Thymus (tissue), 11 donors: Measurements from ENCODE around the gene GPR21. TPM values are rescaled to one million over a fixed set of nuclear protein-coding genes. Genes with fewer than 3 reads are reported as not detected.

Experiments used
- DNase-seq, 9 donors: peaks; one replicate each; pipeline ENCODE4 v3.0.0-alpha.2; 2013; ENCODE audit warnings: low spot score in 9 of 9, low read depth in 6 of 9, missing footprints in 1 of 9
- H3K27ac ChIP-seq, 2 donors: one replicate each; pipeline ENCODE4 v1.5.1; 2013; ENCODE audit warnings: control low read depth in 1 of 2, low read depth in 1 of 2, low read length in 1 of 2, mild to moderate bottlenecking in 1 of 2, moderate library complexity in 1 of 2
- H3K27me3 ChIP-seq, 2 donors: one replicate each; pipeline ENCODE4 v1.5.1; 2013; ENCODE audit warnings: low read length in 1 of 2; ENCODE audit not compliant: control insufficient read depth in 2 of 2, insufficient read depth in 1 of 2
- H3K36me3 ChIP-seq, 2 donors: one replicate each; pipeline ENCODE4 v1.5.1; 2013; ENCODE audit warnings: low read length in 1 of 2, mild to moderate bottlenecking in 1 of 2, moderate library complexity in 1 of 2; ENCODE audit not compliant: control insufficient read depth in 2 of 2, insufficient read depth in 2 of 2
- H3K4me1 ChIP-seq, 2 donors: one replicate each; pipeline ENCODE4 v1.5.1; 2013; ENCODE audit warnings: low read length in 2 of 2; ENCODE audit not compliant: control insufficient read depth in 2 of 2, insufficient read depth in 2 of 2
- H3K4me3 ChIP-seq, 2 donors: one replicate each; pipeline ENCODE4 v1.5.1; 2013; ENCODE audit warnings: low read length in 2 of 2, control low read depth in 1 of 2, mild to moderate bottlenecking in 1 of 2
- H3K9me3 ChIP-seq, 2 donors: one replicate each; pipeline ENCODE4 v1.5.1; 2013; ENCODE audit warnings: low read length in 1 of 2, mild to moderate bottlenecking in 1 of 2; ENCODE audit not compliant: control insufficient read depth in 2 of 2, insufficient read depth in 1 of 2
- WGBS: extraction: QIAGEN DNeasy Blood & Tissue Kit; methylation state at CpG from one replicate; pipeline ENCODE4 v1.1.7; 2013; 5-methylcytosine and 5-hydroxymethylcytosine counted together
- polyA plus RNA-seq: library from polyadenylated mRNA; stranded (reverse); fragments of 200-250 nt; gene quantifications from one replicate; pipeline ENCODE4 v1.2.3, GENCODE V29; 2013
- total RNA-seq: library from RNA; stranded (reverse); fragments of 120-200 nt; gene quantifications from one replicate; pipeline ENCODE4 v1.2.4, GENCODE V29; 2013
- donor health status: healthy.

Gene GPR21
- total and polyA plus RNA-seq, 2 donors, result 0.07 TPM; not detected in 1

GRCh38 chr9:123053046-123053445 is 19.6 kb downstream of the GPR21 start:
- Histone ChIP-seq H3K4me3 (no peak overlapping the region), H3K4me1 (no peaks in the 10 kb centered on the region), H3K27ac (no peak overlapping the region), H3K36me3 (peaks cover 7% of the 10 kb centered on the region in 2 donors), H3K27me3 (no peaks in the 10 kb centered on the region), H3K9me3 (no peaks in the 10 kb centered on the region)
- DNase-seq, result no peak

DNA sequence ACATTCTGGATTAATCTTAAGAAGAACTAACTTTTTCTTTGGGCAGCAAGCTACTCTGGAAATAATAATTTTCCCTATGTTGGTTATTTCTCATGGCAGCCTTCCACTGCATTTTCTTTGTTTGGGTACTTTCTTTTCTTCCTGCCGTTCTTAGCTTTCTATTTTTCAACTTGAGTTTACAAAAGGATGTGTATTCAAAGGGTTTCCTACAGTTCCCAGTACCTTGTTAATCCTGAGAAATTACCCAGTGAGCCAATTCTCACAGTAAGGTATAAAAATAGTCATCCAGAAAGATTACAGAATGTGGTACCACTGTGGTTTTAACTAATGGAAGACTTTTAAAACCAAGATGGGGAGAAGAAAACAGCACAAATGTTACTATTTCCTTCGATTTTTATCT is 20.2 kb downstream of the GPR21 start:
- Histone ChIP-seq H3K27ac (no peak overlapping the region), H3K9me3 (no peaks in the 10 kb centered on the region), H3K4me3 (no peak overlapping the region), H3K4me1 (no peaks in the 10 kb centered on the region), H3K36me3 (peaks cover 7% of the 10 kb centered on the region in 2 donors), H3K27me3 (no peaks in the 10 kb centered on the region)
- DNase-seq, result no peak
- 13% methylated on average over 2 of the region's 2 CpGs for WGBS

DNA sequence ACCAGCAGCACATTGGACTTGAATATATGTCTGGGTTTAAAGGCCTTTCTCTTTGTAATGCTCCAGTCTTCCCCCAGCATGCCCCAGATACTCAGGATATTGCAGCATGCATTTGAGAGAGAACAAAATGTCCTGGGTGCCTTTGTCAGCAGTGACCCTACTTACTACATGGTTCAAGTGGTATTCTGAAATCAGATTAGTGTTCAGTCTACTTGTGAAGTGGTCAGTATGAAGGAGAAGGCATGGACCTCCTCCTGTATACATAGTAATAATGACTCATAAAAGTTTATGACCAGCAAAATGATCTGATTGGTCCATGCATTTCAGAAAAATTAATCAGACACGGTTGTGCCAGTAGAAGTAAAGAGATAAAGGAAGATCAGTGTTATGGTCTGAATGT is 25.4 kb downstream of the GPR21 start:
- H3K4me1 ChIP-seq, result no peaks in the 10 kb centered on the region
- no peak overlapping the region for H3K27ac ChIP-seq
- 99% methylated on average over 1 of the region's 1 CpG for WGBS
- H3K4me3 ChIP-seq, result no peak overlapping the region
- no peaks in the 10 kb centered on the region for H3K9me3 ChIP-seq
- H3K36me3 ChIP-seq, result peaks cover 7% of the 10 kb centered on the region in 2 donors
- no peaks in the 10 kb centered on the region for H3K27me3 ChIP-seq
- DNase-seq, result no peak

DNA sequence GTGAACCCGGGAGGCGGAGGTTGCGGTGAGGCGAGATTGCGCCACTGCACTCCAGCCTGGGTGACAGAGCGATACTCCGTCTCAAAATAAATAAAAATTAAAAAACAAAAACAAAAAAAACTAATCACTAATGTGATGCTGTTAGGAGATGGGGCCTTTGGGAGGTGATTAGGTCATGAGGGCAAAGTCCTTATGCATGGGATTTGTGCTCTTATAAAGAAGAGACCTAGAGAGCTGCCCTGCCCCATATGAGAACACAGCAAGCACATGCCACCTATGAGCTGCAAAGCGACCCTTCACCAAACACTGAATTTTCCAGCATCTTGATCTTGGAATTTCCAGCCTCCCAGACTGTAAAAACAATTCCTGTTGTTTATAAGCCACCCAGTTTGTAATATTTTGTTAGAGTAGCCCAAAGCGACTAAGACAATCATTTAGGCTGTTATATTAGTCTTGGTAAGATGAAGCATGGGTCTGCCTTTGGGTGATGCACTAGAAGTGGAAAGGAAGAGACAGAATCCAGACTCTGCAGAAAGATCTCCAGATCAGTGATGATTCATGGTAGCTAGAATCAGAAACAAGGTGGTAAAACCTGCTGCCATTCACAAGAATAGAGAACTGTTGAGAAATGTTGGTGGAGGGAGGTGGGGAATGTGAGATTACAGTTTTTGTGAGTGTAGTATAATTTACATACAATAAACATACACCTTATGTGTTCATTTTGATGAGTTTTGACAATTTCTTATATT is 26.2 kb downstream of the GPR21 start:
- Histone ChIP-seq H3K27me3 (no peaks in the 10 kb centered on the region), H3K36me3 (peaks cover 7% of the 10 kb centered on the region in 2 donors), H3K4me3 (no peak overlapping the region), H3K4me1 (no peaks in the 10 kb centered on the region), H3K9me3 (no peaks in the 10 kb centered on the region), H3K27ac (no peak overlapping the region)
- WGBS, result 98% methylated on average over 9 of the region's 9 CpGs
- no peak for DNase-seq

- no peak for DNase-seq
- WGBS, result 99% methylated on average over 7 of the region's 7 CpGs
- H3K4me3 ChIP-seq, result no peak overlapping the region
- H3K36me3 ChIP-seq, result peaks cover 2 to 12% of the 10 kb centered on the region in 2 donors
- H3K27ac ChIP-seq, result no peak overlapping the region
- no peaks in the 10 kb centered on the region for H3K4me1 ChIP-seq
- no peaks in the 10 kb centered on the region for H3K27me3 ChIP-seq
- H3K9me3 ChIP-seq, result no peaks in the 10 kb centered on the region
Measured at GRCh38 chr9:123061216-123061615, 27.7 kb downstream of the GPR21 start.

- no peak for DNase-seq
- H3K4me3 ChIP-seq, result no peak overlapping the region
- H3K27ac ChIP-seq, result no peak overlapping the region
- H3K4me1 ChIP-seq, result no peaks in the 10 kb centered on the region
- H3K27me3 ChIP-seq, result no peaks in the 10 kb centered on the region
- no peaks in the 10 kb centered on the region for H3K9me3 ChIP-seq
- 95% methylated on average over 7 of the region's 7 CpGs for WGBS
- peaks cover 11 to 20% of the 10 kb centered on the region in 2 donors for H3K36me3 ChIP-seq
Measured at GRCh38 chr9:123062351-123063176, 29.1 kb downstream of the GPR21 start.

GRCh38 chr9:123063177-123063598 is 29.7 kb downstream of the GPR21 start:
- Histone ChIP-seq H3K9me3 (no peaks in the 10 kb centered on the region), H3K4me1 (no peaks in the 10 kb centered on the region), H3K27me3 (no peaks in the 10 kb centered on the region), H3K36me3 (peaks cover 11 to 21% of the 10 kb centered on the region in 2 donors), H3K4me3 (no peak overlapping the region), H3K27ac (no peak overlapping the region)
- DNase-seq, result no peak
- 87% methylated on average over 2 of the region's 2 CpGs for WGBS

- H3K36me3 ChIP-seq, result peaks cover 11 to 21% of the 10 kb centered on the region in 2 donors
- H3K27me3 ChIP-seq, result no peaks in the 10 kb centered on the region
- no peaks in the 10 kb centered on the region for H3K4me1 ChIP-seq
- H3K27ac ChIP-seq, result no peak overlapping the region
- no peaks in the 10 kb centered on the region for H3K9me3 ChIP-seq
- DNase-seq, result no peak
- H3K4me3 ChIP-seq, result no peak overlapping the region
- WGBS, result 99% methylated on average over 11 of the region's 11 CpGs
Measured at GRCh38 chr9:123063896-123064295, 30.4 kb downstream of the GPR21 start.

DNA sequence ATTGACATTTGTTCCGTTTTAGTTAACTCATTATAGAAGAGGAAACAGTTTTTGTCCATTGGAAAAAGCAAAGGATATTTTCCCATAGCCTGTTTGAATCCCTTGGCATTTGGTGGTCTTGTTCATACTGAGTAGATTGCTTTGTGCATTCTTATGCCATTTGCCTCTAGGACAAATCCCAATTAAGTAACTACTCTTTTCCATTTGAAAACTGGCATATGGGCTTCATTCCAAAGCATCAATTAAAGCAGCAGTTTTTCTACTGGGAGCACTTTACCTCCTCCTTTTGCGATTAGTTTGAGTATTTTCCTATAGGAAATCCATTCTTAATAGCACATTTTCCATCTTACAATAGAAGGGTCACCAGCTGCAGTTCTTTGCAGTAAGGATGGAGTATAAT is 31.2 kb downstream of the GPR21 start:
- H3K9me3 ChIP-seq, result no peaks in the 10 kb centered on the region
- no peak overlapping the region for H3K27ac ChIP-seq
- peaks cover 11 to 21% of the 10 kb centered on the region in 2 donors for H3K36me3 ChIP-seq
- no peaks in the 10 kb centered on the region for H3K27me3 ChIP-seq
- no peak overlapping the region for H3K4me3 ChIP-seq
- no peak for DNase-seq
- WGBS, result 94% methylated on average over 2 of the region's 2 CpGs
- H3K4me1 ChIP-seq, result no peaks in the 10 kb centered on the region
